Fibroblast of the conjunctiva (primary cell): Measurements from ENCODE around the gene IFNL1.
"Not testable (repeated sequence)": the region's sequence is repeated elsewhere in the genome, so short reads cannot be mapped to it uniquely, and the experiment has no call there.

Experiments used
- DNase-seq: peaks from one replicate; pipeline ENCODE4 v3.0.0-alpha.2; 2010; ENCODE audit warnings: low read depth

IFNL1 gene

GRCh38 chr19:39296055-39296645 is at the start of gene IFNL1:
IFNL1 (plus strand) TSS chr19:39296407; CDS start chr19:39296422, 15 bp downstream.
- DNase-seq: no peak

GRCh38 chr19:39246951-39247669 is 49.1 kb upstream of the IFNL1 start:
- no peak for DNase-seq

DNA sequence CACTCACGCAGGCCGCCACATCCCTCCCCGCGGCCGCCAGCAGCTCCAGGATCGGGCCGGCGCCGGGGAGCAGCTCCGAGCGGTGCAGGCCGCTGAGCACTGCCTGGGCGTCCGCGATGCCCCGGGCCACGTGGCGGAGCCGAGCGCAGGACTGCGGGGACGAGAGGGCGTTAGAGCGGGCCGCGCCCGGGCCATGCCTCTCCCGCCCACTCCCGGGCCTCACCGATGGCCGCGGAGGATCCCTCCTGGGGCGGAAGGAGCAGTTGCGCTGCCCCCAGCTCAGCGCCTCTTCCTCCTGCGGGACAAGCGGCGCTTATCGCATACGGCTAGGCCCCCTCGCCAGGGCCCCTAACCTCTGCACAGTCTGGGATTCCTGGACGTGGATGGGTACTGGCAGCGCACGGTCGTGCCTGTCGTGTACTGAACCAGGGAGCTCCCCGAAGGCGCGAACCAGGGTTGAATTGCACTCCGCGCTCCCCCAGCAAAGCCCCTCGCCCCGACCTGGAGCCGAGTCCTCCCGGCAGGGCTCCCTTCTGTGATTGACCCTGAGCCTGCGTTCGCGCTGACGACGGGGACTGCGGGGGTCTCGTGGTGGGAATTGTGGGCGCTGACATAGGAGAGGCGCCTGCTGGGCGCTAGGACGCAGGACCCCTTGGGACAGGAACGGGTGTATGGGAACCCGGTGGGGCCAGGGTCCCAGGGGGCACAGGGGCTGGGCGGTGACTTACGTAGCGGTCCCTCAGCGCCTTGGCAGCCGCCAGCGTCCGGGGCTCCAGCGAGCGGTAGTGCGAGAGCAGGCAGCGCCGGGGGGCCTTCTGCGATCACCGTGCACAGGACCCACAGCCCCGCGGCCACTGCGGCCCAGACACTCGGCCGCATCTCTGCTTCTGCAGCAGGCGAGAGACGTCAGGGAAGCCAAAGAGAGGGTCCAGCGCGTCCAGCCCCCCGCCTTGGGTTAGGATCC is 48.2 kb upstream of the IFNL1 start:
- DNase-seq: no peak

GRCh38 chr19:39248806-39249205 is 47.4 kb upstream of the IFNL1 start, which contains the start of gene IFNL4:
IFNL4 (minus strand) TSS chr19:39248856.
- no peak for DNase-seq

- no peak for DNase-seq
These were observed 45.1 kb upstream of the IFNL1 start for GRCh38 chr19:39251081-39251480.

GRCh38 chr19:39251846-39252245 is 44.4 kb upstream of the IFNL1 start:
- no peak for DNase-seq

GRCh38 chr19:39252458-39252857 is 43.7 kb upstream of the IFNL1 start:
- no peak for DNase-seq

- DNase-seq: no peak
These were observed 42.6 kb upstream of the IFNL1 start for GRCh38 chr19:39253374-39254149.

DNA sequence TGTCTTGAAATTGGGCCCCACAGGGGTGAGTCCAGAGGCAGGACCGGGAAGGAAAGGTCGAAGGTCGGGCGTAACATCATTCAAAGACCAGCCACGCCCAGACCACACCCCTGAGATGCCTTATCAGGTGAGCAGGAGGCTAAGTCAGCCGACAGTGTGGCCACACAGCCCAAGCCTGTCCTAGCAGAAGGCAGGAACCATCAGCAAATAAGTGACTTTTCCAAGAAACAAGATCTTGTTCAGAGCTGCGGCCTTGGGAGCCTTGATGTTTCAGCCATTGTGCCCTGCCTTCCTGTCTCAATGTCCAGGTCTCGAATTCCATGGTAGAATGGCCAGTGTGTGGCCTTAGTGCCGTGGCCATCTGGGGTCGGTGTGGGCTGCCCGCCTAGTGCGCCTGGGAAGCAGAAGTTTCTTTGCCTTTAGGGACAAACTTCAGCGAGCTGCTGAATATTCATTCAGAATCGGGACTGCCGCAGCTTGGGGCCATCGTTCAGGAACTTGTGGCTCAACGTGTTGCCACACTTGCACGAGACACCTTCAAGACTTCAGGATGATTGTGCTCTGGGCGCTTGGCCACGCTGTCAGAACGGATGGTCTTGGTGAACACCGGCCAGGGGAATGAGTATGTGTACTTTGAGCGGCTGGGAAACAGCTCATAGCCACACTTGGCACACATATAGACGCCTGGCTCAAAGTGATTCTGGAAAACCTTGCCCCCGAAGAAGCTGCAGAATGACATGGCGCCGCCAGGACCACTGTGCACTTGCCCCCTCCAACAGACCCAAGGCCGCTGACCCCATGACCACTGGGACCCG is 41.5 kb upstream of the IFNL1 start:
- no peak for DNase-seq

DNA sequence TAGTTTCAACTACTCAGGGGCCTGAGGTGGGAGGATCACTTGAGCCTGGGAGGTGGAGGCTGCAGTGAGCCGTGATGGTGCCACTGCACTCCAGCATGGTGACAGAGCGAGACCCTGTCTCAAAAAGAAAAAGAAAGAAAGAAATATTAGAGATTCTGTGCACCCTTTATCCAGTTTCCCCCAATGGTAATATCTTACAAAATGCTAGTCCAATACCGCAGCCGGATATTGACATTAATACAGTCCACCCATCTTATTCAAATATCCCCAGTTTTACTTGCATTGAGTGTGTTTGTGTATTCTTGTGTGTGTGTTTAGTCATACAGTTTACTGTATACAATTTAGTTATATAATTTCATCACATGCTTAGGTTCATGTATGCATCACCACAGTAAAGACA is 39.0 kb upstream of the IFNL1 start:
- no peak for DNase-seq

DNA sequence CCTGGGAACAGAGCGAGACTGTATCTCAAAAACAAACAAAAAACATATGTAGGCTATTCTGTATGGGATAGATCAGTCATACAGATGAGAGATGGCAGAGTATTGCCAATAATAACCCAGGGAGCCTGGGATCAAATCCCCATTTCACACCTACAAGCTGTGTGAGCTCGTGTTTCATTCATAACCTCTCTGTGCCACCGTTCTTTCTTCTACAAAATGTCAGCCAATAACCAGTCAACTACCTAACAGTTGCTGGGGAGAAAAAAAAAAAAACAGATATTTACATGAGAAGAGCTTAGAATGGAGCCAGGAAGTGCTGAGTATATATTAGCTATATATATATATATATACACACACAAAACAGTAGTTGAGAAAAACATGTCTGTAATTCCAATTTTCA is 34.5 kb upstream of the IFNL1 start:
- no peak for DNase-seq

GRCh38 chr19:39262496-39262895 is 33.7 kb upstream of the IFNL1 start:
- no peak for DNase-seq

DNA sequence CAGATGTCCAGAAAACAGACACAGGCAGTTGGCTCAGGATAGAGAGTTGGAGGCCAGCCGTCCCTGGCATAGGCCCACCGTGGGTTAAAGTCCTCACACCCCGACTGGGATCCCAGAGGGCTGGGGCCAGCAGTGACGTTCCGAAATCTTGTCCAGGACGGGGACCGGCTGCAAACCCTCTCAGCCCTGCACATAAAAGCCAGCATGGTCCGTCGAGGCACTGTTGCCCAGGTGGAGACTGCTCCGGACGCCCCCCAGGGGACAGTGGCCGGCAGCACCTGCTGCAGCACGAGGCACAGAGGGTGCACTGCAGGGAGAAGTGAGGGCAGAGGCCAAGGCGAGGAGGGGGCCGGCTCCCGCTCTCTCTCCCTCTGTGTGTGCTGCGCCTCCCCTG is 32.3 kb upstream of the IFNL1 start:
- DNase-seq: no peak

GRCh38 chr19:39264306-39265290 is 31.6 kb upstream of the IFNL1 start:
- DNase-seq: no peak

DNA sequence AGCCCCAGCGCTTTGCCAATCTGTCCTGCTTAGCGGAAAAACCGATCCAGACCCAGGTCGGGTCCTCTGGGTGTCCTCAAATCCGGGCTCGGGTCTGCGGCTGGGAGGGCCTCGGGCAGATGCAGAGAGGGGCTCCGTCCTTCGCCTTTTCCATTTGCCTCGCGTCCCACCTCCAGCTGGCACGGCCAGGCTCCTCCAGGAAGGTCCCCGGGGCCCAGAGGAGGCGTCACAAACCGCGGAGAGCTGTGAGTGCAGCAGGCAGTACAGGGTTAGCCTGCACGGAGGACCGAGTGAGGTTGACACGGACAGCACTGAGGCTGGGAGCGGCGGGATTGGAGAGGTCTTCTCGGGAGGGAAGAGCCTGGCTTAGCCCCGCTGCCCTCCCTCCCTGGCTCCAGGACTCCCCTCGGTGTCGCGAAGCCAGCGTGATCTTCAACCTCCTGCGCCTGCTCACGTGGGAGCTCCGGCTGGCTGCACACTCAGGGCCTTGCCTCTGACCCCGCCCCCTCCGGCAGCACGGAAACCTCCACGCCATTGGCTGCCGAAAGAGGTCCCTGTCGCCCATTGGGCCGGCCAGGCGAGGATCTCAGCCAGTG is 30.8 kb upstream of the IFNL1 start:
- DNase-seq: no peak

- not testable (repeated sequence) for DNase-seq
These were observed 28.1 kb upstream of the IFNL1 start, which contains the start of gene IFNL2 for GRCh38 chr19:39268085-39268484. IFNL2 (plus strand) TSS chr19:39268396; CDS start chr19:39268569, 173 bp downstream.

DNA sequence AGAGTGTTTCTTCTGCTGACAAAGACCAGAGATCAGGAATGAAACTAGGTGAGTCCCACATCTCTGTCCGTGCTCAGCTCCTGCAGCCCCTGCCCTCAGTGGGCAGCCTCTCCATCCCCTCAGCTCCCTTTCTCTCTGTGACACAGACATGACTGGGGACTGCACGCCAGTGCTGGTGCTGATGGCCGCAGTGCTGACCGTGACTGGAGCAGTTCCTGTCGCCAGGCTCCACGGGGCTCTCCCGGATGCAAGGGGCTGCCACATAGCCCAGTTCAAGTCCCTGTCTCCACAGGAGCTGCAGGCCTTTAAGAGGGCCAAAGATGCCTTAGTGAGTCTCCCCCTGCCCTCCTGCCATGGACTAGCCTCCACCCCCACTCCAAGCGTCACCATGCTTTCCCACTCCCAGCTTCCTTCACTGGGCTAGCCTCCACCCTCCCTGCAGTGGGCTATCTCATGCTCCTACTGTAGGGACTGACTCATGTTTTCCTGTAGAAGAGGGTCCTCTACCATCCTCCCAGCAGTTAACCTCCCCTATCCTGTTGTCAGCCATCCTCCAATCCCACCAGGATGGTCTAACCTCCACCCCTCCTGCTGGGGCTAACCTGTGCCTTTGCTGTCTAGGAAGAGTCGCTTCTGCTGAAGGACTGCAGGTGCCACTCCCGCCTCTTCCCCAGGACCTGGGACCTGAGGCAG is 27.5 kb upstream of the IFNL1 start:
- DNase-seq: not testable (repeated sequence)

DNA sequence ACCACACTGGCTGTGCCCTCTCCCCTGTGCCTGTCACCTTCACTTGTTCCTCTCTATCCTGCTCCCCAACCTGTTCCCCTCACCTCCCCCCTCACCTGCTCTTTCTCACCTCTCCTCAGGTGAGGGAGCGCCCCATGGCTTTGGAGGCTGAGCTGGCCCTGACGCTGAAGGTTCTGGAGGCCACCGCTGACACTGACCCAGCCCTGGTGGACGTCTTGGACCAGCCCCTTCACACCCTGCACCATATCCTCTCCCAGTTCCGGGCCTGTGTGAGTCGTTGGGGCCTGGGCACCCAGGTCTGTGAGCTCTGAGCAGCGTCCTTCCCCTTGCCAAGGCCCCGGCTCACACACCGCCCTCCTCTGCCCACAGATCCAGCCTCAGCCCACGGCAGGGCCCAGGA is 26.8 kb upstream of the IFNL1 start:
- DNase-seq: not testable (repeated sequence)
